Measurements from ENCODE around the gene GABRQ.

DNA sequence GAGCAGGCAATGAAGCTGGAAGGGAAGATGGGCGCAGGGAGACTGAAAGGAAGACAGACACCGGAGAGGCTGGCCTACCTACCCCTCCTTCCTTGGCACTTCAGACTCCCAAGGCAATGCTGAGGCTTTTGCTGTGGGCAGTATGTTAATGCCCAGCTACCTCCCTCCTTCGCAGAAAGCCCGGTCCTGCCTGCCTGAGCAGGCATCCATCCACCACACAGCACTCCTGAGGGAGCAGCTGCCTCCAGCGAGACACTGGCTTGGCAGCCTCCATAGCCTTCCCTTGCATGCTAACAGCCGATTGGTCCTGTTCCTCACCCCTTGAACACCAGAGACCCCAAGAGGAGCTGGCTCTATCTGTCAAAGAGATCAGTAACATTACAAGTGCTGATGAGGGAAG lies 14.4 kb downstream of the GABRQ start:
- no peak for TF ChIP-seq POLR2A (IDR thresholded peaks at IDR 0.05)
- TF ChIP-seq, protein P1, sequence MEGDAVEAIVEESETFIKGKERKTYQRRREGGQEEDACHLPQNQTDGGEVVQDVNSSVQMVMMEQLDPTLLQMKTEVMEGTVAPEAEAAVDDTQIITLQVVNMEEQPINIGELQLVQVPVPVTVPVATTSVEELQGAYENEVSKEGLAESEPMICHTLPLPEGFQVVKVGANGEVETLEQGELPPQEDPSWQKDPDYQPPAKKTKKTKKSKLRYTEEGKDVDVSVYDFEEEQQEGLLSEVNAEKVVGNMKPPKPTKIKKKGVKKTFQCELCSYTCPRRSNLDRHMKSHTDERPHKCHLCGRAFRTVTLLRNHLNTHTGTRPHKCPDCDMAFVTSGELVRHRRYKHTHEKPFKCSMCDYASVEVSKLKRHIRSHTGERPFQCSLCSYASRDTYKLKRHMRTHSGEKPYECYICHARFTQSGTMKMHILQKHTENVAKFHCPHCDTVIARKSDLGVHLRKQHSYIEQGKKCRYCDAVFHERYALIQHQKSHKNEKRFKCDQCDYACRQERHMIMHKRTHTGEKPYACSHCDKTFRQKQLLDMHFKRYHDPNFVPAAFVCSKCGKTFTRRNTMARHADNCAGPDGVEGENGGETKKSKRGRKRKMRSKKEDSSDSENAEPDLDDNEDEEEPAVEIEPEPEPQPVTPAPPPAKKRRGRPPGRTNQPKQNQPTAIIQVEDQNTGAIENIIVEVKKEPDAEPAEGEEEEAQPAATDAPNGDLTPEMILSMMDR (IDR thresholded peaks at IDR 0.05) = no peak
- no peak for TF ChIP-seq POLR2AphosphoS5 (IDR thresholded peaks at IDR 0.05)
- TF ChIP-seq EP300 (IDR thresholded peaks at IDR 0.05) = no peak
